Brain microvascular endothelial cell (primary cell): Measurements from ENCODE around the gene IFNG-AS1.
A peak's percentile ranks its signal among the peaks of the same experiment; 100 is the strongest.

Experiments
- DNase-seq: peaks from one replicate; pipeline ENCODE4 v3.0.0-alpha.2; 2020
- H3K27ac ChIP-seq: fragments of 250-450 bp; sonication (Bioruptor Pico); 2 replicates; pipeline ENCODE4 v1.5.1; 2020; ENCODE audit warnings: mild to moderate bottlenecking, moderate library complexity
- H3K27me3 ChIP-seq: fragments of 250-450 bp; sonication (Bioruptor Pico); replicated peaks from 2 replicates; pipeline ENCODE4 v1.5.1; 2020; ENCODE audit warnings: mild to moderate bottlenecking
- H3K36me3 ChIP-seq: fragments of 250-450 bp; sonication (Bioruptor Pico); replicated peaks from 2 replicates; pipeline ENCODE4 v1.5.1; 2020; ENCODE audit warnings: mild to moderate bottlenecking
- H3K4me3 ChIP-seq: 2 replicates; pipeline ENCODE4 v1.5.1; 2011; ENCODE audit warnings: low read depth, mild to moderate bottlenecking, control low read depth, low read length, moderate library complexity
- in situ Hi-C: cut with HindIII; loops from 2 replicates; pipeline ENCODE4 v1.10.0; 2017; ENCODE audit warnings: low sequenced_read_pairs, low pct_ligation_motif_present
- TF ChIP-seq, protein P1 (sequence below): IDR thresholded peaks from 2 replicates; pipeline ENCODE4 v1.5.1; 2011; ENCODE audit warnings: low read depth, mild to moderate bottlenecking, moderate library complexity, low read length, control low read depth, inconsistent platforms; ENCODE audit errors: missing control alignments

Gene IFNG-AS1

DNA sequence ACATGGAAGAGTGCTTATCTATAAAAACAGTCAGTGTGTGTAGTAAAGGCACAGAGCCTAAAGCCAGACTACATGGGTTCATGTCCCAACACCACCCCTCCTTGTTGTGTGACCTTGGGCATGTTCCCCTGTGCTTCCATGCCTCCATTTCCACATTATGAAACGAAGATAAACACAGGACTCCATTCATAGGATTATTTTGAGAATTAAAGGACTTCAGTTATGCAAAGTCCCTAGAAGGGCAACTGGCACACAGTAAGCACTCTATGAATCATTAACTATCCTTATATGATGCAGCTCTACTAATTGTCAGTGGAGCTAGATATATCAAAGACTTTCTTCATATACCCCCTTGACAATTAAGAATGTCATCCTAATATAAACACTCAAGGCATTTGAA, 17.8 kb downstream of the IFNG-AS1 start:
- TF ChIP-seq, protein P1, sequence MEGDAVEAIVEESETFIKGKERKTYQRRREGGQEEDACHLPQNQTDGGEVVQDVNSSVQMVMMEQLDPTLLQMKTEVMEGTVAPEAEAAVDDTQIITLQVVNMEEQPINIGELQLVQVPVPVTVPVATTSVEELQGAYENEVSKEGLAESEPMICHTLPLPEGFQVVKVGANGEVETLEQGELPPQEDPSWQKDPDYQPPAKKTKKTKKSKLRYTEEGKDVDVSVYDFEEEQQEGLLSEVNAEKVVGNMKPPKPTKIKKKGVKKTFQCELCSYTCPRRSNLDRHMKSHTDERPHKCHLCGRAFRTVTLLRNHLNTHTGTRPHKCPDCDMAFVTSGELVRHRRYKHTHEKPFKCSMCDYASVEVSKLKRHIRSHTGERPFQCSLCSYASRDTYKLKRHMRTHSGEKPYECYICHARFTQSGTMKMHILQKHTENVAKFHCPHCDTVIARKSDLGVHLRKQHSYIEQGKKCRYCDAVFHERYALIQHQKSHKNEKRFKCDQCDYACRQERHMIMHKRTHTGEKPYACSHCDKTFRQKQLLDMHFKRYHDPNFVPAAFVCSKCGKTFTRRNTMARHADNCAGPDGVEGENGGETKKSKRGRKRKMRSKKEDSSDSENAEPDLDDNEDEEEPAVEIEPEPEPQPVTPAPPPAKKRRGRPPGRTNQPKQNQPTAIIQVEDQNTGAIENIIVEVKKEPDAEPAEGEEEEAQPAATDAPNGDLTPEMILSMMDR, result no peak
- H3K27me3 ChIP-seq, result no peaks in the 10 kb centered on the region
- no peaks in the 10 kb centered on the region for H3K36me3 ChIP-seq
- H3K4me3 ChIP-seq, result no peak overlapping the region
- no peak overlapping the region for H3K27ac ChIP-seq
- no peak for DNase-seq
- in situ Hi-C loops, result no loop called here

DNA sequence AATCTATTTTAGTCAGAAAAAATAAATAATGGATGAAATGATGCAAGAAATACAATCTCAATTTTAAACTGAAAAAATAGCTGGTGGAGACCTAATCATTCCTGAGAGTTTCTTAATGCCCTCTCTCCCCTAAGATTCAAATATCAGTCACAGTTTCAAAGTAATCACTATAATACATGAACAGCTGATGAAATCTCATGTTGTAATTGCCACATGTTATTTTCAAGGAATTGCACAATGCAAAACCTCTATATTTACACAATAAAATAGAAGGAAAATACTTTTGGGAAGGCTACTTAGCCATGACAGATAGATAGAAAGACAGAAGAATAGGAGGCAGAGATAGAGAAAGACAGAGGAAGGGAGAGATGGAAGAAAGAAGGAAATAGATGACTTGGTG, 18.2 kb downstream of the IFNG-AS1 start:
- in situ Hi-C loops, result no loop called here
- Histone ChIP-seq H3K27me3 (no peaks in the 10 kb centered on the region), H3K4me3 (no peak overlapping the region), H3K27ac (no peak overlapping the region), H3K36me3 (no peaks in the 10 kb centered on the region)
- TF ChIP-seq, protein P1, result no peak
- DNase-seq, result no peak

DNA sequence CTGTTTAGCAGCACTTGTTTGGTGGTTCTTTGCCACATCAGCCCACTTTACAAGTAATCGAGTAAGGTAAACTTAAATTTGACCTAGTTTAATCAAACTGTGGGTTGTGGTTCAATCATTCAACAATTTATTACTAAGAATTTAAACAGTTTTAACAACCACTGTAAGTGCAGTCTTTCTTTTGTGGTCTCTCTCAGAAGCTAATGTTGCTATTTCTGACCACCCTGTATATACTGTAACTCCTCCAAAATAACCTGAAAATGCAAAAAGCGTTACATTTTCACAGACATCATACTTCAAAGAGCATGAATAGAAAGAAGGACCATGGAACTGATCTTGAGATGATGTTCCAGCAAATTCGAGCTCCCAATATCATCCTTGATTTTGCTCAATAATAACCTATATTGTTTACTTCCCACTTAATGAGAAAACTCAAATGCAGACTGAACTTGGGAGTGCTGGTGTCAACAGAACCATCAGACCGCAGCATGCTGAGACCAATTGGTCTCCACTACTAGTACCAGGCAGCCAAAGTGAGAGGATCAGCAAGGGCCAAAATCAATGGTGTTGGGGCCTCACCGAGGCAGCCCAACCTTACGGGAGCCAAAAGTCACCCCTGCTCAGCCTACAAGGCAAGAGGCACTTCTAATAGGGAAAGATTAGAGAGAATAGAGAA, 22.1 kb downstream of the IFNG-AS1 start:
- no peak overlapping the region for H3K27ac ChIP-seq

DNA sequence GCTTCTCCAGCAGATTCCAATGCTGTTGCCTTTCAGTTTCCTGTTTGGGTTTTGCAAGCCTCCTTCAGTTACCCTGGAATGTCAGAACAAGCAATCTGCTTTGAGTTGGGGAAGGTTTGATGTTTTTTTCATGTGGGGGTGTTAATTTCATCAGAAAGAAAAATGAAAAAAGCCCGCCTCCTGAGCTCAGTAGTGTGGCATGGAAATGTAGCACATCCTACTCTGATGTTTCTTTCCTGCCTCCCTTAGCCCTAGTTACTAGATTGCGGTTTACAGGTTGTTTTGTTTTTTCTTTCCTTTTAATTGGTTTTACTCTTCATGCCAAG, 22.6 kb downstream of the IFNG-AS1 start:
- in situ Hi-C loops, result no loop called here
- H3K4me3 ChIP-seq, result no peak overlapping the region
- peak; percentile 18 for DNase-seq
- TF ChIP-seq, protein P1, result no peak
- H3K27ac ChIP-seq, result no peak overlapping the region
- no peaks in the 10 kb centered on the region for H3K36me3 ChIP-seq
- no peaks in the 10 kb centered on the region for H3K27me3 ChIP-seq

More for the DNA sequence above, 22.1 kb downstream of the IFNG-AS1 start:
- Histone ChIP-seq H3K4me3 (no peak overlapping the region), H3K27me3 (no peaks in the 10 kb centered on the region), H3K36me3 (no peaks in the 10 kb centered on the region)
- no peak for DNase-seq
- in situ Hi-C loops, result no loop called here
- TF ChIP-seq, protein P1, result no peak

DNA sequence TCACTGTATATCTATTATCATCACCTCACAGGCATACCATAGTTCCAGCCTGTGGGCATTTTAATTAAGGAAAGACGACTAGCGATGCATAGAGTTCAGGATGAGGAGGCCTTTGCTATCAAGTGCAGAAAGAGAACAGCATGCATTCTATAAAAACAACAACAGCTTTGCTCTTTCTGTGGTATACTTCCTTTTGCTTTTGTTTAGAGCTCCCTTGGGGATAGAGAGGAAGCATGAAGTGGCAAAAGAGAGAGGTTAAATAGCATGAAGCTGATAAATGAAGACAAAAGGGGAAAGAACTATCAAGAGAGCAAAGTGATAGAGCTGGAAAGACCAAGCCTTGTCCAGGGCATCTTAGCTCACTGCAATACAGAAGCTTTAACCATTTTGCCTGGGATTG, 23.5 kb downstream of the IFNG-AS1 start:
- TF ChIP-seq, protein P1, result no peak
- Histone ChIP-seq H3K4me3 (no peak overlapping the region), H3K36me3 (no peaks in the 10 kb centered on the region), H3K27me3 (no peaks in the 10 kb centered on the region), H3K27ac (no peak overlapping the region)
- no peak for DNase-seq
- in situ Hi-C loops, result no loop called here

DNA sequence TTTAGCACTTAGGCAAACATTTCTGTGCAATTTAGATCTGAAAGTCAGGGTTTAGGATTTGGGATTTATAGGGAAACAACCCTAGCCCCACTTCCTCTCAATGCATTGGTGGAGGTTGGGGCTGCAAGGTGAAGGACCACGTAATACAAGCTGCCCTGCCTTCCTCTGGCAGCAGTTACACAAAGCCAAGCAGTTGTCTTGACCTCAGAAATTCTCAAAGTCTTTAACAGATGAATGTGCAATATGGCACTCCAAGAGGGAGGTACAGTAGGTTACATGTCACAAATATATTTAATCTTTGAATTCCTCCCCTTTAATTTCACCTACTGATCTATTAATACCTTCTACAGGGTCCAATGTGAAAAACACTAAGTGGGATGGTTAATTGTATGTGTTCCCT, 23.9 kb downstream of the IFNG-AS1 start:
- in situ Hi-C loops, result no loop called here
- H3K27me3 ChIP-seq, result no peaks in the 10 kb centered on the region
- H3K4me3 ChIP-seq, result no peak overlapping the region
- no peaks in the 10 kb centered on the region for H3K36me3 ChIP-seq
- DNase-seq, result no peak
- no peak overlapping the region for H3K27ac ChIP-seq
- TF ChIP-seq, protein P1, result no peak
